Loucy (cell line): ENCODE results near the gene ARMC5.

Experiments
- EZH2phosphoT487 ChIP-seq: fragments of 200-600 bp; IDR thresholded peaks from 2 replicates; pipeline ENCODE4 v1.6.1; 2018; ENCODE audit warnings: antibody characterized with exemption, mild to moderate bottlenecking, moderate library complexity, borderline replicate concordance
- TF ChIP-seq, protein P1 (sequence below): fragments of 200-600 bp; sonication (generic); conservative IDR thresholded peaks from 2 replicates; pipeline ENCODE4 v1.5.1; 2014; ENCODE audit warnings: mild to moderate bottlenecking, antibody characterized with exemption, low read length

DNA sequence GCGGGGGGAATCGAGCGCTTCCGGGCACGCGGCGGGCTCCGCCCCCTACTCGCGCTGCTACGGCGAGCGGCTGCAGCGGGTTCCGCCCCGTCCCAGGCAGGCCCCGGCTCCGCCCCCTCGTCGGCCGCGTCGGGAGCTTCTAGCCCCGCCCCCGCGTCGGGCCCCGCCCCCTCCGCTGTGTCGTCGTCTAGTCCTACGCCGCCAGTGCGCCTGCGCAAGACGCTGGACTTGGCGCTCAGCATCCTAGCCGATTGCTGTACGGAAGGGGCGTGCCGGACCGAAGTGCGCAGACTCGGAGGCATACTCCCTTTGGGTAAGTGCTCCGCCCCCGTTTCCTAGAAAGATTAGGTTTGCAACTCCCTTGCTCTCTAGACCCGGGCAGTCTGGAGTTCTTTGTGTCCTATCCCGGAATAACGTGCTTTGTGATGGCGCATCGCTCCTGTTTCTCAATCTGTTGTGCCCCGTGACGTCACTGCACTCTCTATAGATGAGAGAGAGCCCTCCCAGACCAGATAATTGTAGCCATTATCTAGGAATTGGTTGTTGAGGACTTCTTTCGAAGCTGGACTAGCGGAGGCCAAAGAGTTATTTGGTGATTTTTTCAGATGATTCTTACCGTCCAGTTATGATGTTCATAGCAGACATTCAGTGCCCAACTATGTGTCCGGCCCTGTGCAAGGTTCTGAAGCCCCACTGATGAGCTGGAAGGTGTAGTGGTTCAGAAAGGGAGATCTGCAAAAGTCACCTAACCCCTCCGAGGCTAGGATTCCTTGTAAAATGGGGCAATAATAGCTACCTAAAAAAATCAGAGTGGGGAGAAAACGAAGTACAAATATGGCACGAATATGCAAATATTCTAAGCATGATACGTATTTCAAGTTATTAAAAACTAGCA is 633 bp downstream of the ARMC5 start:
- TF ChIP-seq, protein P1, sequence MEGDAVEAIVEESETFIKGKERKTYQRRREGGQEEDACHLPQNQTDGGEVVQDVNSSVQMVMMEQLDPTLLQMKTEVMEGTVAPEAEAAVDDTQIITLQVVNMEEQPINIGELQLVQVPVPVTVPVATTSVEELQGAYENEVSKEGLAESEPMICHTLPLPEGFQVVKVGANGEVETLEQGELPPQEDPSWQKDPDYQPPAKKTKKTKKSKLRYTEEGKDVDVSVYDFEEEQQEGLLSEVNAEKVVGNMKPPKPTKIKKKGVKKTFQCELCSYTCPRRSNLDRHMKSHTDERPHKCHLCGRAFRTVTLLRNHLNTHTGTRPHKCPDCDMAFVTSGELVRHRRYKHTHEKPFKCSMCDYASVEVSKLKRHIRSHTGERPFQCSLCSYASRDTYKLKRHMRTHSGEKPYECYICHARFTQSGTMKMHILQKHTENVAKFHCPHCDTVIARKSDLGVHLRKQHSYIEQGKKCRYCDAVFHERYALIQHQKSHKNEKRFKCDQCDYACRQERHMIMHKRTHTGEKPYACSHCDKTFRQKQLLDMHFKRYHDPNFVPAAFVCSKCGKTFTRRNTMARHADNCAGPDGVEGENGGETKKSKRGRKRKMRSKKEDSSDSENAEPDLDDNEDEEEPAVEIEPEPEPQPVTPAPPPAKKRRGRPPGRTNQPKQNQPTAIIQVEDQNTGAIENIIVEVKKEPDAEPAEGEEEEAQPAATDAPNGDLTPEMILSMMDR = no peak
- TF ChIP-seq EZH2phosphoT487 = no peak
